GM23338 (cell line): Measurements from ENCODE around the gene RUSF1.
A peak's percentile ranks its signal among the peaks of the same experiment; 100 is the strongest.

Experiments used
- CTCF ChIP-seq, 2 experiments: fragments of 200-600 bp in 1 of 2; sonication (generic) in 1 of 2; conservative IDR thresholded peaks; 2 replicates each; pipeline versions ENCODE4 v1.5.1 to v1.6.1; 2016 to 2017; ENCODE audit warnings: antibody characterized with exemption in 2 of 2, low read depth in 2 of 2, mild to moderate bottlenecking in 2 of 2, moderate library complexity in 1 of 2
- EZH2 ChIP-seq: fragments of 200-600 bp; sonication (generic); IDR thresholded peaks from one replicate; pipeline ENCODE4 v1.8.0; 2017; ENCODE audit warnings: antibody characterized with exemption, mild to moderate bottlenecking, low read depth; ENCODE audit not compliant: unreplicated experiment
- REST ChIP-seq: IDR thresholded peaks from one replicate; pipeline ENCODE4 v1.6.1; 2018; ENCODE audit warnings: antibody characterized with exemption; ENCODE audit not compliant: unreplicated experiment
- ZNF331 ChIP-seq: fragments of 250-450 bp; sonication (Bioruptor Pico); IDR thresholded peaks from 2 replicates; pipeline ENCODE4 v1.5.0; 2020; ENCODE audit warnings: low read depth, mild to moderate bottlenecking, moderate library complexity

GRCh38 chr16:31487071-31487719 is 21.0 kb downstream of the RUSF1 start:
- TF ChIP-seq ZNF331 (CRISPR knock-in tag), result no peak
- TF ChIP-seq REST, result no peak
- TF ChIP-seq CTCF (conservative IDR thresholded peaks at IDR 0.05; ENCODE audit: low read depth in 2 of 2), result no peak
- TF ChIP-seq EZH2, result peak; percentile 70
